AG04449 (cell line): ENCODE measurements around the gene NDN.

ENCODE experiments used
- CTCF ChIA-PET: fragments of 350-600 bp; formaldehyde crosslinking; extraction: SDS; loops from one replicate; lab custom pipeline; 2021; ENCODE audit warnings: antibody characterized with exemption; lab: Yijun Ruan, JAX
- POLR2A ChIA-PET: fragments of 400-600, 350-600 bp; formaldehyde crosslinking; extraction: SDS; loops from one replicate; lab custom pipeline; 2020; ENCODE audit warnings: antibody characterized with exemption, inconsistent platforms; lab: Yijun Ruan, JAX
- DNase-seq: peaks from one replicate; pipeline ENCODE4 v3.0.0-alpha.2; 2010; ENCODE audit warnings: low read depth, low spot score
- H3K4me3 ChIP-seq: 2 replicates; pipeline ENCODE4 v1.5.1; 2011; ENCODE audit warnings: low read depth, mild to moderate bottlenecking, control low read depth, low read length
- TF ChIP-seq, protein P1 (sequence below): IDR thresholded peaks from one replicate; pipeline ENCODE4 v1.5.1; 2011; ENCODE audit warnings: mild to moderate bottlenecking, moderate library complexity, low read length, control low read depth, inconsistent platforms; ENCODE audit not compliant: insufficient read depth; ENCODE audit errors: missing control alignments

NDN gene

DNA sequence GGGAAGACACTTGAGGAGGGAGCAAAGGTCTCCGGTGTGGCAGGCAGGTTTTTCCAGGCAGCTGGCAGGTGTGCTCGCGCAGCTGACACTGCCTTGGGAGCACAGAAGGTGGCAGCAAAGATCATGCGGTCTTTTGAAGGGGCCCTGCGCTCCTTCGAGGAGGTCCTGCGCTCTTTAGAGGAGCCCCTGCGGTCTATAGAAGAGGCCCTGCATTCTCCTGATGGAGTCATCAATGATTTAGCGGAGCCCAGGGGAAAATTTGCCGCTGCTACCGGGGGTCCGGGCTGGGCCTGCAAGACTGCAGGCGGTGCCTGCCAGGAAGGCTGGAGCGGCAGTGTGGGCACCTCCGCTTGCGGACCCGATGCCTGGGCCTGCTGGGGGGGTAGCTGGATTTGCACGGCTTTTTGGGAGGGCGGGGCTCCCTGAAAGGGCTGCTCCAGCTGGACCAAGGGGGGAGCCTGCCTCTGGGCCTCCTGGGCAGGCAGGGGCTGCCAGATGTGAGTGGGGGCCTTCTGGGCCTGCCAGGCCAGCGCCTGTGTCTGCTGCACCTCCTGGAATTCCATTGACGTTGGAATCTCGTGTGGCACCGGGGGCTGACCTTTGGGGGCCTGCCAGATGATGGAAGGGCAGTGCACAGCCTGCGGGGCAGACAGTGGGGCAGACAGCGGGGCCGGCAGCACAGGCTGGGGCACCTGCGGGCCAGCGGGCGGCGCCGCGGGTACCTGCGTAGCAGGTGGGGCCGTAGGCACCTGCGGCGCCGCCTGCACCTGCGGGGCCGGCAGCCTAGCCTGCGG is 41.5 kb downstream of the NDN start:
- DNase-seq: no peak
- CTCF ChIA-PET: no interaction called here
- TF ChIP-seq, protein P1, sequence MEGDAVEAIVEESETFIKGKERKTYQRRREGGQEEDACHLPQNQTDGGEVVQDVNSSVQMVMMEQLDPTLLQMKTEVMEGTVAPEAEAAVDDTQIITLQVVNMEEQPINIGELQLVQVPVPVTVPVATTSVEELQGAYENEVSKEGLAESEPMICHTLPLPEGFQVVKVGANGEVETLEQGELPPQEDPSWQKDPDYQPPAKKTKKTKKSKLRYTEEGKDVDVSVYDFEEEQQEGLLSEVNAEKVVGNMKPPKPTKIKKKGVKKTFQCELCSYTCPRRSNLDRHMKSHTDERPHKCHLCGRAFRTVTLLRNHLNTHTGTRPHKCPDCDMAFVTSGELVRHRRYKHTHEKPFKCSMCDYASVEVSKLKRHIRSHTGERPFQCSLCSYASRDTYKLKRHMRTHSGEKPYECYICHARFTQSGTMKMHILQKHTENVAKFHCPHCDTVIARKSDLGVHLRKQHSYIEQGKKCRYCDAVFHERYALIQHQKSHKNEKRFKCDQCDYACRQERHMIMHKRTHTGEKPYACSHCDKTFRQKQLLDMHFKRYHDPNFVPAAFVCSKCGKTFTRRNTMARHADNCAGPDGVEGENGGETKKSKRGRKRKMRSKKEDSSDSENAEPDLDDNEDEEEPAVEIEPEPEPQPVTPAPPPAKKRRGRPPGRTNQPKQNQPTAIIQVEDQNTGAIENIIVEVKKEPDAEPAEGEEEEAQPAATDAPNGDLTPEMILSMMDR: no peak
- no peak overlapping the region for H3K4me3 ChIP-seq
- POLR2A ChIA-PET: no interaction called here

DNA sequence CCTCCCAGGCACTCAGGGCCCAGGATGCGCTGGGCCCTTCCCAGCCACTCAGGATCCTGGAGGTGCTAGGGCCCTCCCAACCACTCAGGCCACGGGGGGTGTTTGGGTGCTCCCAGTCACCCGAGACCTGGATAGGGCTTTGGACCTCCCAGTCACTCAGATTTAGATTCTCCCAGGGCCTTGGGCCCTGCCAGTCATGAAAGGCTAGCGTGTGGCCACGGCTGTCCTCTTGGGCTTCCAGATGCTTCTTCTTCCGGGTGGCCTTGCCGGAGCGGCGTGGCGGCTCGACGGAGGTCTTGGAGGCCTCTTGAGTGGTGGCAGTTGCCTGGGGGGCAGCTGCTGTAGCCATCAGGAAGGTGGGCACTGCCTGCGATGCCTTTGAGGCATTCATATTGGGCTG is 42.3 kb downstream of the NDN start:
- POLR2A ChIA-PET: no interaction called here
- no peak for DNase-seq
- H3K4me3 ChIP-seq: no peak overlapping the region
- CTCF ChIA-PET: no interaction called here
- TF ChIP-seq, protein P1: no peak

DNA sequence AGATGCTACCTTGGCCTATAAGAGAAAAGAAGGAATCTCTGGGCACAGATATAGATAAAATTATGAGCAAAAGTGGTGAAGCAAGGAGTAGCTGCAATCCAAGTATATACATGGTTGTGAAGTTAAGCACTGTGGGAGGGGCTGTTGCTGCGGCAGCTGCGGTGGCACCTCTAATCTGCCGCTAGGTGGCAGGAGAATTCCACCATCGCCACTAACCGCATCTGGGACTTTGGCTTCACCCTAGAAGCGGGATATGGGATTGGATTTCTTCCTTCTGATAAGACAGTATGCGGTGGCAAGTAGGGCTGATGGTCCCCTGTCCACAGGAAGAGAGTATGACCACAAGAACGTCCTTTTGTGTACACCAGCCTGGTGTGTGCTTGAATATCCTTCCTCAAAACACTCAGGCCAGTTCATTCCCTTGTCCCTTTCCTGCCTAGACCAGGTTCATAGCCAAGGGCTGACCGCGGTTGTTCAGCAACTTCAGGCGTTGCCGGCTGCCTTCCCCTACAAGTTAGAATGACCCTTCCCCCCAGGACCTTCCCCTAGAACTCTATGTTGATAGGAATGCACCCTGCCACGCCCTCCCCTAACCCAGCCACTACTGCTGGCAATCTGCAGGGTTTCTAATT is 44.6 kb downstream of the NDN start:
- POLR2A ChIA-PET: no interaction called here

More for the DNA sequence above, 44.6 kb downstream of the NDN start:
- CTCF ChIA-PET: interaction anchor here (0.8 to 1.2 kb wide), 3 partner anchors 13 to 215 kb away, joined by 3 to 4 read pairs (median 4); no protein-coding TSS in a partner anchor
- no peak overlapping the region for H3K4me3 ChIP-seq
- TF ChIP-seq, protein P1: peak; percentile 70
- no peak for DNase-seq
